Measurements from ENCODE around the gene ERBB3.

The ERBB3 gene

GRCh38 chr12:56080556-56081138 lies 682 bp downstream of the ERBB3 start:
- DNase-seq, result no peak

- DNase-seq, result no peak
Measured at GRCh38 chr12:56081393-56082347, 1.7 kb downstream of the ERBB3 start.

GRCh38 chr12:56082382-56082781 lies 2.4 kb downstream of the ERBB3 start:
- no peak for DNase-seq

GRCh38 chr12:56082967-56083366 lies 3.0 kb downstream of the ERBB3 start:
- DNase-seq, result no peak

GRCh38 chr12:56084958-56085543 lies 5.1 kb downstream of the ERBB3 start:
- no peak for DNase-seq

- no peak for DNase-seq
Measured at GRCh38 chr12:56086096-56086495, 6.1 kb downstream of the ERBB3 start.

- no peak for DNase-seq
Measured at GRCh38 chr12:56086608-56087007, 6.6 kb downstream of the ERBB3 start.

- no peak for DNase-seq
Measured at GRCh38 chr12:56087220-56087619, 7.3 kb downstream of the ERBB3 start.

GRCh38 chr12:56097738-56098137 lies 17.8 kb downstream of the ERBB3 start:
- no peak for DNase-seq

- no peak for DNase-seq
Measured at GRCh38 chr12:56098592-56098991, 18.6 kb downstream of the ERBB3 start.

GRCh38 chr12:56099787-56100186 lies 19.8 kb downstream of the ERBB3 start:
- DNase-seq, result no peak

- DNase-seq, result no peak
Measured at GRCh38 chr12:56101045-56101444, 21.1 kb downstream of the ERBB3 start.

- no peak for DNase-seq
Measured at GRCh38 chr12:56102683-56103065, 22.7 kb downstream of the ERBB3 start.

- DNase-seq, result no peak
Measured at GRCh38 chr12:56103066-56103711, 23.2 kb downstream of the ERBB3 start.

- DNase-seq, result no peak
Measured at GRCh38 chr12:56103823-56104108, 23.8 kb downstream of the ERBB3 start.

- peak; percentile 90 for DNase-seq
Measured at GRCh38 chr12:56104109-56104814, 24.3 kb downstream of the ERBB3 start, which contains the start of gene PA2G4. PA2G4 (plus strand) TSS chr12:56104559; CDS start chr12:56104738, 179 bp downstream.

GRCh38 chr12:56104815-56105608 lies 25.0 kb downstream of the ERBB3 start:
- DNase-seq, result no peak

GRCh38 chr12:56105609-56105902 lies 25.6 kb downstream of the ERBB3 start:
- no peak for DNase-seq

- no peak for DNase-seq
Measured at GRCh38 chr12:56107242-56107641, 27.3 kb downstream of the ERBB3 start.

- DNase-seq, result no peak
Measured at GRCh38 chr12:56110571-56110970, 30.6 kb downstream of the ERBB3 start.

GRCh38 chr12:56114084-56114483 lies 34.1 kb downstream of the ERBB3 start:
- no peak for DNase-seq

- no peak for DNase-seq
Measured at GRCh38 chr12:56115329-56115728, 35.4 kb downstream of the ERBB3 start.

All from T-helper 9 cell (primary cell).